HG03159 (cell line): ENCODE measurements around the gene GPS2.

ENCODE experiments used
- ATAC-seq: cut with Tn5 transposase; IDR thresholded peaks from one replicate; pipeline ENCODE4 v1.9.1; 2021; ENCODE audit warnings: mild to moderate bottlenecking, moderate library complexity; ENCODE audit not compliant: unreplicated experiment

The GPS2 gene

GRCh38 chr17:7318121-7318860, 3.1 kb upstream of the GPS2 start:
- ATAC-seq: no peak

DNA sequence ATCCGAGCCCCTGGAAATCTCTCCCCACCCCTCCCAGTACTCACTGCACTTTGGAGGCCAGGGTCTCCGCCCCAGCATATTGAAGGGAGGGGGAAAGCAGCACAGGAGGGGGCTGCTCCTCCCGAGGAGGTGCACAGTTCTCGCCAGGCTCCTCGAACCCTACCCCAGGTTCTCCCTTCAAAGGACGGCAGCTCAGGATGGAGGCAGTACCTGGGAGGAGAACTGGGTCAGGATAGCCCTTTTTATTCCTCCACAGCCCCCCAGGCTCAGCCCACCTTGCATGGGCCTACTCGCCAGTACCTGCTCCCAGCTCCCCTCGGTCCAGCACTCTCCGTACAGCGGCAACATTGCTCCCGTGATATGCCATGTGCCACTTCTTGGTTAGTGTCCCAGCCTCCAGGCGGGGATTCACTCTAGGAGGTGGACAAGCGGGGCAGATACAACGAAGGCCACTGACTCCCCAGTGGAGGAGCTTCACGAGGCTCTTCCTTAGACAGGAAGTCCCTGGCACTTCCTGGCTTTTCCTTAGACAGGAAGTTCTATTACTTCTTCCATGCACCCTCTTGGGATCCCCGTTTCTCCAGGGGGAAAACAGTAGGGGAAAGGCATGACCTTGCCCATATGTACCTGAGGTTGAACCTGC, 2.1 kb upstream of the GPS2 start:
- no peak for ATAC-seq

- no peak for ATAC-seq
Observed at GRCh38 chr17:7315570-7316235, 543 bp upstream of the GPS2 start.

GRCh38 chr17:7313890-7314718, 1.1 kb downstream of the GPS2 start:
- ATAC-seq: no peak

- no peak for ATAC-seq
Observed at GRCh38 chr17:7313088-7313889, 1.9 kb downstream of the GPS2 start.

DNA sequence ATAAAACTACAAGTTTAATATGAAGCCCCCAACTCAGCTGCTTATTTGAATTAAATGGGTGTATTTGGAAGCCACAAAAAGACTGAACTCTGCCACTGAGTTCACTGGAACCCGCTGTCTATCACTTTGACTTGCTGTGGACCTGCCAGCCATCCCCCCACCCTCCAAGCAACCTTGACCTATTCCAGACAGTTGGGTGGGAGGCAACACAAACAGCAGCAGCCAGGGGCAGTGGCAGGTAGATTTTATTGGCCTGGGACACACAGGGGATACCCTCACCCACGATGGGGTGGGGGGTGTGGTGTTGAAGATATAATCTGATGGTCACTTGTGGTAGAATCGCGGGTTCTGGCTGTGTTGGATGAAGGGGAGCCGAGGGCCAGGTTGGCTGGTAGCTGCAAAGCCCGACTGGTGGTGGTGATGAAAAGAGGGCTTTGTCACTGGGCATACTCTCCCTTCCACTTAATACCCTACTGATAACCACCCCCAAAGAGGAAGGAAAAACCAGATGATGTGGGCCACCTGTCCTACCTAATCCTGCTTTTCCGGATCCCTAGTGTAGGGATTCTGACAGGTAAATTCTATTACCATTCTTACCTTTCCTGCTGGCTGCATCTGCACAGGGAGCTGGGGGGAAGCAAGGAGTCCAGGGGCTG, 2.6 kb downstream of the GPS2 start:
- no peak for ATAC-seq

GRCh38 chr17:7311110-7311705, 4.0 kb downstream of the GPS2 start:
- no peak for ATAC-seq

DNA sequence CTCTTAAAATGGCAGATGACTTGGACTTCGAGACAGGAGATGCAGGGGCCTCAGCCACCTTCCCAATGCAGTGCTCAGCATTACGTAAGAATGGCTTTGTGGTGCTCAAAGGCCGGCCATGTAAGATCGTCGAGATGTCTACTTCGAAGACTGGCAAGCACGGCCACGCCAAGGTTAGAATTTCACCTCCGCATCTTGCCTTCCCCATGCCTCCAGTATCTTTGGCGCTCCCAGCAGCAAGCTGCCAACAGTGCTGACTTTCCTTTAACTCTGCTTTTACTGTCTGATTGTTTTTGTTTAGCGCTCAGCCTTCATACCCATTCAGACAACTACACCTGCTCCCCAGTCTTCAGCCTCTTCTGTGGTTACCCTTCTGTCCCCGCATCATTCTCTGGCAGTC, 5.5 kb downstream of the GPS2 start:
- ATAC-seq: no peak

DNA sequence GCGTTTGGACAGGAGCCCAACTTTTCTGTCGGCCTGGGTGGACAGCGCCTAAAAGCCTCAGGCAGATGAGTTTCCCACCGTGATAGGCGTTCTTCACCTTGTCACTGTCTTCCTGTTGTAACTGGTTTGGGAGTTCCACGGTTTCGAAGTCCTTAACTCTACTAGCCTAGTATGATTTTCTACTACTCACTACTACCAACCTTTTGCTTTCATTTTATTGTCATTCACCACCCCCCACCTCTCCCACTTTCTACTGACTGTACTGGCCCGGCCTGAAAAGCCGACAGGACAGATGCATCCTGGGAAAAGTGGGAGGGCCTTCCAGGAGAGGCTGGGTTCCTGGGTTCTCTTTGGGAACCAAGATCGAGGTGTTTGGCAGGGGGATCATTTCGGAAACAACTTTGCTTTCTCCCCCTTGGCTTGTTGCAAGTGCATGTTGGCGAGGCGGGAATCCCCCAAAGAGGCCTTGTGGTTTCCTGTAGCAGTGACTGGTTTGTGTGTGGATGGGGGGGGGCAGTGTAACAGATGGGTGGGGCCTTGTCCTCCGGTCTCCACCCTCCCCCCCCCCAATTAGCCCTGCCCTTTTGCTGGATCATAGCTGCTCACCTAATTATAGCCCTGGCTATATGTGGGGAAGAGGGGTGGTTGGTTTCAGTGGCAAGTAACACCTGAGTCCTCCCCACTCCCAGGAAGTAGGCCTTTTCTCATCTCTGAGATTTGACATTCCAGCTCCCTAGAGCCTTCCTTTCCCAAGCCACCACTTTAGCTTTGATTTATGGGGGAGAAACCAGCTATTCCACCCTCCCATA, 6.3 kb downstream of the GPS2 start:
- ATAC-seq: no peak

- ATAC-seq: no peak
Observed at GRCh38 chr17:7307686-7308624, 7.2 kb downstream of the GPS2 start.

GRCh38 chr17:7306911-7307685, 8.1 kb downstream of the GPS2 start, which contains the start of gene EIF5A:
Gene EIF5A (plus strand): TSS chr17:7307628. CDS start chr17:7309636, 2,008 bp downstream.
- peak; percentile 62 for ATAC-seq

DNA sequence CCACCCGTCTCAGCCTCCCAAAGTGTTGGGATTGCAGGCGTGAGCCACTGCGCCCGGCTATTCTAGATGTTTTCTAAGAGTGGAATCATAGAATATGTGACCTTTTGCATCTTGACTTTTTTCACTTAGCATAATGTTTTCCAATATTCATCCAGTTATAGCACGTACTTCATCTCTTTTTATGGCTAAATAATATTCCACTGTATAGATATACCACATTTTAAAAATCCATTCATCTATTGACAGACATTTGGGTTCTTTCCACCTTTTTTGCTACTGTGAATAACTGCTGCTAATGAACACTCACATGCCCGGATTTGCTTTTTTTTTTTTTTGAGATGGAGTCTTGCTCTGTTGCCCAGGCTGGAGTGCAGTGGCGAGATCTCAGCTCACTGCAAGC, 11.0 kb downstream of the GPS2 start:
- ATAC-seq: no peak

DNA sequence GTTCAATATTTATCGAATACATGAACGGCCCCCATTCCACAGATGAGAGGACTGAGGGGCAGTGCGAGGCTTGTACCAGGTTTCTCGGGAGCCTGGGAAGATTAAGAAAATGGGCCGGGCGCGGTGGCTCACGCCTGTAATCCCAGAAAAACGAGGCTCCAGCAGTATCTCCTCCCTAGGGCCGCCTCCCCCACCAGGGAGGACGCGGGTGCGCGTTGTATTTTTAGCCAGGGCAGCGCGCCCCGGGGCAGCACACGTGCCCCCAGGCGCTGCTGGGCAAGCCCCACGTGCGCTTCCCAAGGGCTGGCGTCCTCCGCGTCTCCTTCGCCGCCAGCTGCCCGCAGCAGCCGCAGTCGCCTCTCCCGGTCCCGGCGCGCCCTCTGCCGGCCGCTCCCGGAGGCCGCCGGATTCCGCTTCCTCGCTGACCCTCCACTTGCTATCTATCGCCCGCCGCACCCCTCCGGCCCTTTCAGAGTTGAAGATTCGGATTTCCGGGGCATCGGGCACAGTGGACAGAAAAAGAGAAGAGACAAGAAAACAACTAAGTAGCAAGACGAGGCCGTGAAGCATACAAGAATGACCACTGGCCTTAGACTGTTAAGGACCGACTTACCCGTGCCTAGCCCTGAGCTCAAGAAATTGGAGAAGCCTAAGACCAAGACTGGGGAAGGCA, 18.8 kb downstream of the GPS2 start:
- no peak for ATAC-seq

GRCh38 chr17:7295230-7296180, 19.7 kb downstream of the GPS2 start:
- ATAC-seq: no peak

DNA sequence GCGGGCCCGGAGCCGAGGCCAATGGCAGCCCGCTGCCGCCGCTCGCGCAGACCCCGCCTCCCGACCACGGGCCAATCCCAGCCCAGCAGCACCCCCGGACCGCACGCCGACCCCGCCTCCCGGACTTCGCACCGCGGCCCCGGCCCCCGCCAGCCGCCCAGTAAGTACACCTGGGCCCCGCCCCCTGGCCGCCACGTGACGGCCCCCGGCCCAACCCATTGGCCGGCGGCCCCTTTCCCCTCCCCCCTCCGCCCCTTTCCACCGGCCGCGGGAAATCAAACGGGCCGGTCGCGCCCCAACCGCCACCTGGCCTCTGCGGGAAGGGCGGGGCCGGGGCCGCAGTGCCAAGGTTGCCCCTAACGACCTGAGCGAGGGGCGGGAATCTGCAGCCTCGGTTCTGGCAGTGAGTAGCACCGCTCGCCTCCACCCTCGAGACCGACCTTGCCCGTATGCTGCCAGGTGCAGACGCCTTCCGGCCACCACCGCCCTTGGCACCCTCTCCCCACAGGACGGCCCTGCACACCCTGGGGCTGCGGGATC, 20.5 kb downstream of the GPS2 start, which contains the start of gene YBX2:
TSS of gene YBX2 (minus strand) at position 26 of the 540 bp plus-strand sequence. CDS start 139 bp downstream, outside the sequence.
- ATAC-seq: no peak
